Measurements from ENCODE around the gene GAS7.
"Not testable (repeated sequence)": the region's sequence is repeated elsewhere in the genome, so short reads cannot be mapped to it uniquely, and the experiment has no call there.

GAS7 gene

GRCh38 chr17:10067446-10068143 lies 130.8 kb downstream of the GAS7 start:
- no peak for DNase-seq

GRCh38 chr17:10064536-10064935 lies 133.9 kb downstream of the GAS7 start:
- no peak for DNase-seq

- peak; percentile 95 for DNase-seq
These were observed 134.6 kb downstream of the GAS7 start for GRCh38 chr17:10063730-10064241.

- peak; percentile 80 to 88 for DNase-seq
These were observed 135.6 kb downstream of the GAS7 start for GRCh38 chr17:10062691-10063385.

GRCh38 chr17:10061111-10061845 lies 137.1 kb downstream of the GAS7 start:
- DNase-seq: peak; percentile 46 to 67

- DNase-seq: no peak
These were observed 137.9 kb downstream of the GAS7 start for GRCh38 chr17:10060526-10060925.

GRCh38 chr17:10059684-10060211 lies 138.7 kb downstream of the GAS7 start:
- DNase-seq: no peak

- peak in 1 of 2 donors; percentile 68 for DNase-seq
These were observed 139.3 kb downstream of the GAS7 start for GRCh38 chr17:10058921-10059683.

GRCh38 chr17:10057466-10057865 lies 140.9 kb downstream of the GAS7 start:
- not testable (repeated sequence) for DNase-seq

GRCh38 chr17:10055262-10055975 lies 143.0 kb downstream of the GAS7 start:
- no peak for DNase-seq

GRCh38 chr17:10053782-10054540 lies 144.4 kb downstream of the GAS7 start:
- DNase-seq: no peak

GRCh38 chr17:10052106-10052813 lies 146.1 kb downstream of the GAS7 start:
- peak in 1 of 2 donors; percentile 50 for DNase-seq

- peak; percentile 85 to 87 for DNase-seq
These were observed 147.3 kb downstream of the GAS7 start for GRCh38 chr17:10051112-10051511.

- DNase-seq: peak; percentile 85 to 88
These were observed 147.8 kb downstream of the GAS7 start for GRCh38 chr17:10050597-10051101.

GRCh38 chr17:10048629-10049350 lies 149.6 kb downstream of the GAS7 start:
- peak in 1 of 2 donors; percentile 44 for DNase-seq

- DNase-seq: no peak
These were observed 151.3 kb downstream of the GAS7 start for GRCh38 chr17:10046786-10047785.

GRCh38 chr17:10045871-10046658 lies 152.3 kb downstream of the GAS7 start:
- no peak for DNase-seq

All from inflammatory macrophage treated with lipopolysaccharide for 1 hour (primary cell).